K562 (cell line): ENCODE data around the gene NRIP2. TPM values are rescaled to one million over a fixed set of nuclear protein-coding genes. Genes with fewer than 3 reads are reported as not detected.

Source experiments
- COPS2 ChIP-seq: fragments of 450-650 bp; conservative IDR thresholded peaks from 2 replicates; pipeline ENCODE4 v1.6.1; 2016; ENCODE audit warnings: mild to moderate bottlenecking, moderate library complexity
- CXXC5 ChIP-seq: fragments of 250-450 bp; sonication (Bioruptor Pico); IDR thresholded peaks from 2 replicates; pipeline ENCODE4 v1.8.0; 2022; ENCODE audit warnings: inconsistent platforms, mild to moderate bottlenecking, moderate library complexity
- FIP1L1 ChIP-seq: fragments of 200-400 bp; formaldehyde crosslinking; IDR thresholded peaks from 2 replicates; pipeline ENCODE4 v1.6.1; 2018; ENCODE audit warnings: mild to moderate bottlenecking, low read depth, low read length; ENCODE audit not compliant: poor library complexity, severe bottlenecking
- HCFC1 ChIP-seq: IDR thresholded peaks from 2 replicates; pipeline ENCODE4 v1.6.1; 2012; ENCODE audit warnings: low read depth, low read length, improper control_type of control experiment
- MYNN ChIP-seq, 2 experiments: sonication (generic); formaldehyde crosslinking in 1 of 2; IDR thresholded peaks; 2 replicates each; pipeline versions ENCODE4 v1.5.0 to v1.6.1; 2016 to 2020; ENCODE audit warnings: antibody characterized with exemption in 1 of 2, missing genetic modification reagents in 1 of 2
- POU5F1 ChIP-seq: fragments of 150-350 bp; IDR thresholded peaks from 2 replicates; pipeline ENCODE4 v1.6.1; 2014; ENCODE audit warnings: borderline replicate concordance, low read length, low read depth, mild to moderate bottlenecking; ENCODE audit not compliant: partially characterized antibody
- TFAP4 ChIP-seq: sonication (generic); formaldehyde crosslinking; IDR thresholded peaks from 2 replicates; pipeline ENCODE4 v1.8.0; 2022; ENCODE audit warnings: missing genetic modification reagents, mild to moderate bottlenecking, moderate library complexity, borderline replicate concordance
- TFE3 ChIP-seq: fragments of 450-650 bp; formaldehyde crosslinking; IDR thresholded peaks from 2 replicates; pipeline ENCODE4 v1.4.0; 2020; ENCODE audit warnings: mild to moderate bottlenecking, mixed read lengths
- ZBTB40 ChIP-seq, 2 experiments: fragments of 450-650 bp in 1 of 2; sonication (generic) in 1 of 2; formaldehyde crosslinking in 1 of 2; IDR thresholded peaks; 2 replicates each; pipeline versions ENCODE4 v1.7.1 to v1.9.0; 2016 to 2022; ENCODE audit warnings: inconsistent platforms in 1 of 2, mild to moderate bottlenecking in 1 of 2, missing genetic modification reagents in 1 of 2
- ZNF639 ChIP-seq, 2 experiments: fragments of 200-800 bp in 1 of 2; sonication (Bioruptor generic) in 1 of 2; sonication (generic) in 1 of 2; formaldehyde crosslinking in 1 of 2; IDR thresholded peaks in 1 of 2; conservative IDR thresholded peaks in 1 of 2; 2 replicates each; pipeline versions ENCODE4 v1.5.0 to v1.6.1; 2016 to 2020; ENCODE audit warnings: missing compliant biosample characterization in 1 of 2, missing genetic modification characterization in 1 of 2, missing genetic modification reagents in 1 of 2
- polyA plus RNA-seq, 8 experiments: library from polyadenylated mRNA; depleted of rRNA in 4 of 8; stranded (reverse) in 5 of 8; unstranded in 3 of 8; fragments of >200 nt; fragmentation: Nextera tagmentation in 2 of 8; fragmentation: Illumina TruSeq in 1 of 8; extraction: Ambion mirVana in 2 of 8; extraction: Trizol in 1 of 8; gene quantifications; 2 replicates each; pipeline versions ENCODE4 v1.2.1 to v1.2.3, GENCODE V29; 2011 to 2014; ENCODE audit warnings: inconsistent platforms in 1 of 8, missing spikeins in 1 of 8
- total RNA-seq, 7 experiments: library from RNA; depleted of rRNA in 6 of 7; stranded (reverse); fragments of >200 nt in 6 of 7; fragmentation: Illumina TruSeq in 2 of 7; extraction: Trizol in 2 of 7; gene quantifications; 2 replicates each; pipeline versions ENCODE4 v1.2.1 to v1.2.3, GENCODE V29; 2011 to 2021; ENCODE audit warnings: low replicate concordance in 1 of 7

NRIP2 gene
- total and polyA plus RNA-seq, 9 of the 15 experiments (the other 6 are each of a cell fraction or from before 2014, with no cell fraction given): 0.07 to 0.10 TPM; not detected in 7

GRCh38 chr12:2877047-2877952, 42.5 kb upstream of the NRIP2 start, which contains the start of the genes FOXM1 and RHNO1 (continued):
- TF ChIP-seq TFAP4 (CRISPR knock-in tag): 0 out of 2 replicates have a peak, but pooled peaks have one; percentile 25
- no peak for TF ChIP-seq ZBTB40 (IDR thresholded peaks at IDR 0.05)
- no peak for TF ChIP-seq ZBTB40 (CRISPR knock-in tag; IDR thresholded peaks at IDR 0.05)
- no peak for TF ChIP-seq FIP1L1
- no peak for TF ChIP-seq HCFC1
- peak; percentile 74 for TF ChIP-seq CXXC5 (CRISPR knock-in tag)
- TF ChIP-seq POU5F1: no peak
- no peak for TF ChIP-seq COPS2
- no peak for TF ChIP-seq MYNN (IDR thresholded peaks at IDR 0.05)
- TF ChIP-seq MYNN (CRISPR knock-in tag; IDR thresholded peaks at IDR 0.05): no peak
- 0 out of 4 replicates have a peak, but pooled peaks of 1 of the 2 experiments have one; percentile 5 for TF ChIP-seq ZNF639 (CRISPR knock-in tag; conservative IDR thresholded peaks at IDR 0.05 in 1 of 2, IDR thresholded peaks at IDR 0.05 in 1 of 2)
- peak; percentile 99 for TF ChIP-seq TFE3 (CRISPR knock-in tag)
